Stimulated activated CD8-positive, alpha-beta memory T cell treated with anti-CD3 and anti-CD28 coated beads, Interleukin-7, amount 100 ng/mL, for 48 hours (primary cell): ENCODE data around the gene ASPM.
"Not testable (repeated sequence)": the region's sequence is repeated elsewhere in the genome, so short reads cannot be mapped to it uniquely, and the experiment has no call there.

Experiments used
- DNase-seq, 2 donors: peaks; one replicate each; pipeline ENCODE4 v3.0.0-alpha.2; 2020; ENCODE audit warnings: low read depth in 1 of 2; ENCODE audit errors: extremely low read depth in 1 of 2

Gene ASPM

GRCh38 chr1:197144570-197145325 is 1.7 kb downstream of the ASPM start:
- no peak for DNase-seq

GRCh38 chr1:197143276-197143675 is 3.2 kb downstream of the ASPM start:
- no peak for DNase-seq

- DNase-seq, result no peak
These were observed 4.9 kb downstream of the ASPM start for GRCh38 chr1:197141575-197141974.

- DNase-seq, result no peak
These were observed 6.3 kb downstream of the ASPM start for GRCh38 chr1:197140121-197140520.

- DNase-seq, result no peak
These were observed 7.3 kb downstream of the ASPM start for GRCh38 chr1:197139169-197139568.

- no peak for DNase-seq
These were observed 9.1 kb downstream of the ASPM start for GRCh38 chr1:197137322-197137721.

GRCh38 chr1:197130677-197131304 is 15.7 kb downstream of the ASPM start:
- DNase-seq, result no peak

- no peak for DNase-seq
These were observed 16.8 kb downstream of the ASPM start for GRCh38 chr1:197129698-197130097.

GRCh38 chr1:197127246-197127912 is 19.1 kb downstream of the ASPM start:
- DNase-seq, result no peak

GRCh38 chr1:197126691-197127090 is 19.8 kb downstream of the ASPM start:
- no peak for DNase-seq

GRCh38 chr1:197124376-197124775 is 22.1 kb downstream of the ASPM start:
- no peak for DNase-seq

GRCh38 chr1:197116156-197116555 is 30.3 kb downstream of the ASPM start:
- DNase-seq, result no peak

- DNase-seq, result no peak
These were observed 39.6 kb downstream of the ASPM start for GRCh38 chr1:197106869-197107268.

- DNase-seq, result no peak
These were observed 43.2 kb downstream of the ASPM start for GRCh38 chr1:197103300-197103699.

GRCh38 chr1:197101978-197102377 is 44.5 kb downstream of the ASPM start:
- DNase-seq, result no peak

GRCh38 chr1:197100677-197101076 is 45.8 kb downstream of the ASPM start:
- DNase-seq, result no peak

GRCh38 chr1:197099444-197099843 is 47.0 kb downstream of the ASPM start:
- no peak for DNase-seq

GRCh38 chr1:197096971-197097370 is 49.5 kb downstream of the ASPM start:
- not testable (repeated sequence) for DNase-seq

GRCh38 chr1:197096137-197096536 is 50.3 kb downstream of the ASPM start:
- no peak for DNase-seq

GRCh38 chr1:197093226-197093885 is 53.1 kb downstream of the ASPM start:
- no peak for DNase-seq

GRCh38 chr1:197092491-197093023 is 53.9 kb downstream of the ASPM start:
- no peak for DNase-seq
